Caco-2 (cell line): ENCODE results near the gene ATG2A. TPM values are rescaled to one million over a fixed set of nuclear protein-coding genes. Genes with fewer than 3 reads are reported as not detected.

ENCODE experiments used
- BruUV-seq: library from RNA; stranded (reverse); fragments of 400-500 nt; replicated peaks from 2 replicates; lab custom pipeline; 2021; lab: Mats Ljungman, UMichigan
- CTCF ChIA-PET: fragments of 300-600 bp; sonication (Branson Sonifier 250); formaldehyde crosslinking; loops from one replicate; lab custom pipeline; 2022; ENCODE audit warnings: antibody characterized with exemption; lab: Charles Lee
- POLR2A ChIA-PET: fragments of 300-600 bp; sonication (Branson Sonifier 250); formaldehyde crosslinking; loops from one replicate; lab custom pipeline; 2022; ENCODE audit warnings: antibody characterized with exemption; lab: Charles Lee
- DNase-seq, 2 experiments: peaks; one replicate each; pipeline versions ENCODE4 v3.0.0 to v3.0.0-alpha.2; 2020 to 2022
- H3K27me3 ChIP-seq: replicated peaks from 2 replicates; pipeline ENCODE4 v1.6.0; 2011; ENCODE audit warnings: low read length; ENCODE audit not compliant: control insufficient read depth, insufficient read depth
- H3K36me3 ChIP-seq: 2 replicates; pipeline ENCODE4 v1.5.1; 2011; ENCODE audit warnings: low read length; ENCODE audit not compliant: control insufficient read depth, insufficient read depth
- H3K4me1 ChIP-seq: fragments of 250-450 bp; sonication (Bioruptor Pico); 2 replicates; pipeline ENCODE4 v1.5.1; 2020; ENCODE audit warnings: mild to moderate bottlenecking
- H3K4me3 ChIP-seq: 2 replicates; pipeline ENCODE4 v1.5.1; 2011; ENCODE audit warnings: low read depth, mild to moderate bottlenecking, control low read depth, low read length
- H3K9me3 ChIP-seq: fragments of 250-450 bp; sonication (Bioruptor Pico); 2 replicates; pipeline ENCODE4 v1.5.1; 2020; ENCODE audit warnings: mild to moderate bottlenecking, moderate library complexity
- H3K27ac Mint-ChIP-seq: one replicate; pipeline ENCODE4 v1.8.0; 2022; ENCODE audit warnings: mixed read lengths; ENCODE audit not compliant: unreplicated experiment
- H3K27me3 Mint-ChIP-seq: one replicate; pipeline ENCODE4 v1.8.0; 2022; ENCODE audit warnings: mixed read lengths; ENCODE audit not compliant: insufficient read depth, unreplicated experiment
- H3K36me3 Mint-ChIP-seq: one replicate; pipeline ENCODE4 v1.8.0; 2022; ENCODE audit warnings: mild to moderate bottlenecking, mixed read lengths; ENCODE audit not compliant: insufficient read depth, unreplicated experiment
- H3K4me1 Mint-ChIP-seq: one replicate; pipeline ENCODE4 v1.8.0; 2022; ENCODE audit warnings: low read depth, mixed read lengths; ENCODE audit not compliant: unreplicated experiment
- H3K4me3 Mint-ChIP-seq: one replicate; pipeline ENCODE4 v1.8.0; 2022; ENCODE audit warnings: mild to moderate bottlenecking, moderate library complexity, mixed read lengths; ENCODE audit not compliant: unreplicated experiment
- H3K9me3 Mint-ChIP-seq: one replicate; pipeline ENCODE4 v1.8.0; 2022; ENCODE audit warnings: mixed read lengths; ENCODE audit not compliant: unreplicated experiment
- CTCF ChIP-seq, 2 experiments: fragments of 200-600 bp in 1 of 2; IDR thresholded peaks; 1 replicate in 1 of 2; 2 replicates in 1 of 2; pipeline versions ENCODE4 v1.5.1 to v1.8.0; 2011 to 2022; ENCODE audit warnings: antibody characterized with exemption in 1 of 2, control low read depth in 1 of 2, inconsistent platforms in 1 of 2, low read depth in 1 of 2, low read length in 1 of 2, mild to moderate bottlenecking in 1 of 2, moderate library complexity in 1 of 2; ENCODE audit not compliant: insufficient read depth in 1 of 2, severe bottlenecking in 1 of 2, unreplicated experiment in 1 of 2
- intact Hi-C: fragments of 100-400 bp; cut with micrococcal nuclease; formaldehyde crosslinking; loops from one replicate; pipeline ENCODE4 v1.10.0; 2022; ENCODE audit not compliant: unreplicated experiment
- total RNA-seq: library from RNA; stranded (reverse); gene quantifications from 2 replicates; pipeline ENCODE4 v1.2.3, GENCODE V29; 2022

Gene ATG2A
- total RNA-seq, 1 experiment from 2014 or later: 27.9 TPM

DNA sequence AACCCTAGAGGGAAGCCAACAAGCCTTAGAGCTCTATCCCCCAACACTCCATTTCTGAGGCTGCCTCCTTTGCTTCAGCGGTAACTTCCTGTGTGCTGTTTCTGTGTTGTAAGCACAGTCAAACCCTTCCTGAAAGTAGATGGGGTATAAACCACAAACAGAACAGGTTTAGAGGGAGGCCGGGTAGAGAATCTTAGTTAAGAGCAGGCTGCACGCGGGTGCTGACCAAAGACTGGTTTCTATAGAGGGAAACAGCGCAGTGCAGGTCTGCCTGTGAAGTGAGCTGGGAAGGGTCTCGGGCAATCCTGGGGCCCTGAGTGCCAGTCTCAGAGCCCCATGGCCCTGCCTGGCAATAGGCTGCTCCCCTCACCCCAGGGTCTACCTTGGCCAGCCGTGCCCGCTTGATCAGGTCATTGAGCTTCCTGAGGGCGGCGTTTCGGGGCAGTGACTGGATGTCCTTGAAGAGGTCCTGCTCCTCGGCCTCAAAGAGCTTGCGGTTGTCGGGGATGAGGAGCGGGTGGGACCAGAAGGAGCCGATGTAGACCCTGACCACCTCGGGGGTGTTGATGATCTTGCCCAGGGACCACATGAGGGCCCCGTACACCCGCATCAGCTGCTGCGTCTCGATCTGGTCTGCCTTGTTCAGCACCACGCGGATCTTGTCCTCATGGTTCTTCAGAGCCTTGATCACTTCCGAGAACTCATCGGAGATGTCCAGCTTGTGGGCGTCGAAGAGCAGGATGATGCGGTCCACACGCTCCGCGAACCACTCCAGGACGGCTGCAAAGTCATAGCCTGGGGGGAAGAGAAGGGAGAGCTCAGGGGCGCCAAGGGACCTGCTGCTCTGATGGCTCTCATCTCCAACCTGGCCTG, 57.2 kb downstream of the ATG2A start:
- Histone ChIP-seq H3K27me3 (no peaks in the 10 kb centered on the region), H3K4me1 (peaks cover 57% of the 10 kb centered on the region), H3K36me3 (peaks cover 8% of the 10 kb centered on the region), H3K9me3 (no peaks in the 10 kb centered on the region), H3K4me3 (no peak overlapping the region)
- BruUV-seq: no TSS peak
- ChIA-PET POLR2A (no interaction called here), CTCF (interaction anchor here (0.7 kb wide), 1 partner anchor 16 kb away, joined by 3 read pairs; no protein-coding TSS in a partner anchor)
- peaks cover 14% of the 10 kb centered on the region for H3K4me1 Mint-ChIP-seq
- no peaks in the 10 kb centered on the region for H3K9me3 Mint-ChIP-seq
- H3K27me3 Mint-ChIP-seq: no peaks in the 10 kb centered on the region
- no peak overlapping the region for H3K4me3 Mint-ChIP-seq
- DNase-seq: no peak
- TF ChIP-seq CTCF (IDR thresholded peaks at IDR 0.05; ENCODE audit: insufficient read depth in 1 of 2, low read depth in 1 of 2, low read length in 1 of 2, severe bottlenecking in 1 of 2, unreplicated experiment in 1 of 2): no peak
- H3K36me3 Mint-ChIP-seq: peaks cover 64% of the 10 kb centered on the region
- intact Hi-C loops: no loop called here
- H3K27ac Mint-ChIP-seq: no peak overlapping the region

DNA sequence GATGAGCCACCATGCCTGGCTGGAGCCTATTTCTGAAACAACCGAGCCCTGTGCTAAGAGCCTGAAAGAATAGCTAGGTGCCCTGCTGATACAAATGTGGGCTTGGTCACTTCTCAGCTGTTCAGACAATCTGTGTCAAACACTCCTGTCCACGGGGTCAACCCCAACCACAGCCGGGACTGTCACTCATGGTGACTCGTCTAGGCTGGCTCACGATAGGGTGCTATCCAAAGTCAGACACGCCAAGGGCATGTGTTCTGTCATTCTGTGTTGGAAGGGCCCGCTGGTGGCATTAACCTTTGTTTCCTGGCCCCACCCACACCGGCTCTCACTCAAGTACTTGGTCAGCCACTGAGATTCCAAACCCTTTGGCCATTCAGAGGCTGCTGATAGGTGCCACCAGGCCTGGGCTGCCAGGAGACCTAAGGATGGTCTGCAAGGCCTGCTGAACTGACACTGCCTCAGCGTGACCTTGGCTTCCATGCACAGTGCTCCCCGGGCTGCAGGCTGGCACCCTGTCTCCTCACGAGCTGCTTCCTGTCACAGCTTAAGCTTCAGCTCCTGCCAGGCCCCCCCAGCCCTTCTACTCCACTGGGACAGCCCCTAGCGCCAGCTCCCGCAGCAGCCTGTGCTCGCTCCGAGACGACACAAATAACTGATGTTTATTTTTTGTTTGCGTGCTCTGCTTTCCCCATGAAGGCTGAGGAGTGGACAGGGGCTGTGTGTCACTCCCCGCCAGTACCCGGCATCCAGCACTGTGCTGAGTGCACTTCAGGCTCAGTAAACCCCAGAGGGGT, 58.3 kb downstream of the ATG2A start:
- intact Hi-C loops: no loop called here
- Mint-ChIP-seq H3K27me3 (no peaks in the 10 kb centered on the region), H3K27ac (no peak overlapping the region), H3K36me3 (peaks cover 70% of the 10 kb centered on the region), H3K9me3 (no peaks in the 10 kb centered on the region), H3K4me3 (no peak overlapping the region), H3K4me1 (peaks cover 17% of the 10 kb centered on the region)
- H3K4me3 ChIP-seq: no peak overlapping the region
- no peaks in the 10 kb centered on the region for H3K27me3 ChIP-seq
- peaks cover 50% of the 10 kb centered on the region for H3K4me1 ChIP-seq
- TF ChIP-seq CTCF (IDR thresholded peaks at IDR 0.05; ENCODE audit: insufficient read depth in 1 of 2, low read depth in 1 of 2, low read length in 1 of 2, severe bottlenecking in 1 of 2, unreplicated experiment in 1 of 2): no peak
- CTCF ChIA-PET: interaction anchor here (0.6 to 1.1 kb wide), 2 partner anchors 13 to 29 kb away, joined by 3 to 4 read pairs; no protein-coding TSS in a partner anchor
- H3K9me3 ChIP-seq: no peaks in the 10 kb centered on the region
- peaks cover 8% of the 10 kb centered on the region for H3K36me3 ChIP-seq
- BruUV-seq: no TSS peak
- no peak for DNase-seq
- POLR2A ChIA-PET: no interaction called here

GRCh38 chr11:64857485-64857884, 59.5 kb downstream of the ATG2A start:
- H3K27me3 Mint-ChIP-seq: no peaks in the 10 kb centered on the region
- Histone ChIP-seq H3K36me3 (peaks cover 8% of the 10 kb centered on the region), H3K27me3 (no peaks in the 10 kb centered on the region), H3K9me3 (no peaks in the 10 kb centered on the region), H3K4me3 (no peak overlapping the region), H3K4me1 (peaks cover 45% of the 10 kb centered on the region)
- CTCF ChIA-PET: interaction anchor here (0.6 kb wide), 1 partner anchor 264 kb away, joined by 4 read pairs; the partner anchor contains the start of gene FAU
- no peak for TF ChIP-seq CTCF (IDR thresholded peaks at IDR 0.05; ENCODE audit: insufficient read depth in 1 of 2, low read depth in 1 of 2, low read length in 1 of 2, severe bottlenecking in 1 of 2, unreplicated experiment in 1 of 2)
- H3K9me3 Mint-ChIP-seq: no peaks in the 10 kb centered on the region
- H3K36me3 Mint-ChIP-seq: peaks cover 72% of the 10 kb centered on the region
- no peak overlapping the region for H3K4me3 Mint-ChIP-seq
- POLR2A ChIA-PET: interaction anchor here (1.0 kb wide), 1 partner anchor 19 kb away, joined by 3 read pairs; no protein-coding TSS in a partner anchor
- no peak for DNase-seq
- H3K27ac Mint-ChIP-seq: no peak overlapping the region
- intact Hi-C loops: no loop called here
- no TSS peak for BruUV-seq
- H3K4me1 Mint-ChIP-seq: peaks cover 17% of the 10 kb centered on the region
